SKM-1 treated with dmso at 0.1 percent for 144 hours (cell line): ENCODE results near the gene FBXL4.

Experiments used
- DNase-seq: peaks from one replicate; lab custom pipeline; 2025; ENCODE audit not compliant: unreplicated experiment; lab: John Stamatoyannopoulos, UW

Gene FBXL4

GRCh38 chr6:98887650-98888049, 60.1 kb downstream of the FBXL4 start:
- DNase-seq, result no peak

- no peak for DNase-seq
These were observed 62.4 kb downstream of the FBXL4 start for GRCh38 chr6:98885330-98885729.

DNA sequence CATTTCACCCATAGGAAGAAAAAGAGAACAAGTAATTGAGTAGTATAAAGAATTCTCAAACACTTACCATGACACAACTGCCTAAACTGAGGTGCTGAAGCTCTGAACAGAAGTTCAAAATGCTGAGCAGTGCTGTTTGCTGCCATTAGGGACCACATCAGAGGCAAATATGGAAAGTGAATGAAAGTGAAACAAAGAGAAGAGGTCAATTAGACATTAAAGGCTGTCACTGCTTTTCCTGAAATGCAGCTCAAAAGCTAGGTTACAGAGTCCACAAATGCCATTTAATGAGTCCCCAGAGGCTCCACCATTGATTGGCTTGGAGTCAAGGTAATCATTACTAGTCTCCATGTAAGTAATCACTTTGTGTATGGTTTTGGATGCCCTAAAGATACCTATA, 67.3 kb downstream of the FBXL4 start:
- DNase-seq, result no peak

DNA sequence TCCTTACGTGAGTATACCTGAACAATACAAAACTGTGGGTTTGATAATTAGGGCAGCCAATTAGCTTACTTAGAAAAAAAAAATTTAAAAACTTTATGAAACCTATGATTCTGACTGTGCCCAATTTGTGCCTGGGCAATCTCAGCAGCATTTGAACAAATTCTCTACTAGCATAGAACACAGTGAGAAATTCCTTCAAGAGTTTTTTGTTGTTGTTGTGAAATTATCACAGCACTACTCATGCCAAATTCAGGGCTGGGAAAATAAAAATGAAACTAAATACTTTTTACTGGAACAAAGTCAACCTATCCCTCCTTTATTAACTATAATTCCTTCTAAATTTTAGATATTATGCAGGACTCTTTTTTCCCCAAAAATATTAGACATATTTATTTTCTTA, 70.5 kb downstream of the FBXL4 start:
- no peak for DNase-seq

- DNase-seq, result no peak
These were observed 72.4 kb downstream of the FBXL4 start for GRCh38 chr6:98875375-98875774.

DNA sequence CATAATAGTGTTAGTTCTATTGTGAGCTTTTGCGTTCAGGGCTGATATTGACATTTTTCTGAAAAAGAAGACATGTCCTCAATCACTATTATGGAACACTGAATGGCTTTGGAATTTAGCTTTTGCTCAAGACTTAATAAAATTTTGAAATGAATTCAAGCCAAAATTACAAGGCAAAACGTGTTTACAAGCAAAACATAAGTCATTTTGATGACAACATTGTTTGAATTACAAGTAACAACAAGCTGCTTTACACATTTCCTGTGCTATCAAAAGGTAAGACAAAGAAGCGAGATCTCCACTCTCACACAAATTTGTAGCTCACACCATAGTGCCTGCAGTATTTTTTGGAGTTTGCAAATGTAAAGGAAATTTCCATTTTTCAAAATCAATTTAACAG, 75.9 kb downstream of the FBXL4 start:
- no peak for DNase-seq

DNA sequence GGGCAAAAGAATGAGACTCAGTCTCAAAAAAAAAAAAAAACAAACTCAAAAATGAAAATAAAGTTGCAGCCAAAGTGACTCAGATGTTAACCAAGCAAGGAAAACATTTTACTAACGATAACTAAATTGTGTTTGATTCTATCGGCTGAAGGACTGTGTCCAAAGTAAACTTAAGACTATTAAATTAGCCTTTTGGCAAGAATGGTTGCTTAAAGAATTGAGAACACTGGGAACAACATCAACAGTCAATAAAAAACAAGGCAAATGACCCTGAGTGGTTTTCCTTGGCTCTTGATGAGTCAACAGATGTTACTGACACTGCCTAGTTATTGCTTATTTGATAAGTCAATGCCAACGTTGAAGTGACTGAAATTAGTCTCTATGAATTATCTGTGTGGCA, 76.7 kb downstream of the FBXL4 start:
- DNase-seq, result no peak

DNA sequence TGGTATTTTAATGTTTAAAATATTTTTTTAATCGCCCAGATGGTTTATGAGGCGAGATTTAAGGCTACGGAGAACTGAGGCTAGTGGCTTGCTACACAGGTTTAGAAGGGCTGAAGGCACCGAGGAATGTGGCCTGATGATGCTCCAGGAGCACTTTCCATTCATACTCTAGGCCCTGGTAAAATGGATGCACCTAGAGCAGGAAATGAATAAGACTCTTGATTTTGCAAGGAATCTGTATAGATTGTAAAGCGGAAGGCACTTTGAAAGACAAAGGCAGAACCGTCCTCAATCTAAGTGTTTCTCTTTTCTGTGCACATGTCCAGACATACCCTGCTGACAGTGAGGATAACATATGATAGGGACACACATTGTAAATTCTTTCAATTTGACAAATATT, 83.2 kb downstream of the FBXL4 start:
- DNase-seq, result no peak

DNA sequence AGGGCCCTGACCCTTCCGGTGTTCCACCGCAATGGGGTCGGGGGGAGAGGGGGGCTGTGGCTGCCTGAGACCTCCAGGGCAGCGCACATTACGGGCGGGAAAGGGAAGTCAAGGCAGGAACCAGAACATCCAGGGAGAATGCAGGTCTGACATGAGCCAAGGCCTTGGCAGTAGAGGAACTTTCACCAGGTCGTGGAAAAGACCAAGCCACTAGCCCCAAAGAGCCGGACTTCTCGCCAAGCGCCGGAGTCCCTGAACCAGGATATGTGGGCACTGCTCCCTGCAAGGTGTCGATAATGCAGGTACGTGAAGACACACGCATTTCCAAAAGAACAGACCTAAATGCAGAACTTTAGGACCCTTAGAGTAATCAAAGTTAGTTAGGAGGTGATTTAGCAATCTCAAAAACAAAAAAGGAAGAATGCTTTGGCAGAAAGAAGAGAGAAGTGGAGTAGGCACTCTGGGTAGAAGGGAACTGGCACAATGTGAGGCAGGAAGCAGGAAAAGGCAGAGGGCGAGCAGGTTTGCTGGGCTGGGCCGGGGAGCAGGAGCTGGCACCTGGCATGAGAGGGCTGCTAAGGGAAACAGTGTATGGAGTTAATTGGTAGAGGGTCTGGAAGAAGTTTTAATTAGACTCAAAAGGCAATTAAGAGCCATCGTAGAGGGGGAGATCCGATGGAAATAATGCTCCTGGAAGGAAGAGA, 99.1 kb downstream of the FBXL4 start:
- no peak for DNase-seq

DNA sequence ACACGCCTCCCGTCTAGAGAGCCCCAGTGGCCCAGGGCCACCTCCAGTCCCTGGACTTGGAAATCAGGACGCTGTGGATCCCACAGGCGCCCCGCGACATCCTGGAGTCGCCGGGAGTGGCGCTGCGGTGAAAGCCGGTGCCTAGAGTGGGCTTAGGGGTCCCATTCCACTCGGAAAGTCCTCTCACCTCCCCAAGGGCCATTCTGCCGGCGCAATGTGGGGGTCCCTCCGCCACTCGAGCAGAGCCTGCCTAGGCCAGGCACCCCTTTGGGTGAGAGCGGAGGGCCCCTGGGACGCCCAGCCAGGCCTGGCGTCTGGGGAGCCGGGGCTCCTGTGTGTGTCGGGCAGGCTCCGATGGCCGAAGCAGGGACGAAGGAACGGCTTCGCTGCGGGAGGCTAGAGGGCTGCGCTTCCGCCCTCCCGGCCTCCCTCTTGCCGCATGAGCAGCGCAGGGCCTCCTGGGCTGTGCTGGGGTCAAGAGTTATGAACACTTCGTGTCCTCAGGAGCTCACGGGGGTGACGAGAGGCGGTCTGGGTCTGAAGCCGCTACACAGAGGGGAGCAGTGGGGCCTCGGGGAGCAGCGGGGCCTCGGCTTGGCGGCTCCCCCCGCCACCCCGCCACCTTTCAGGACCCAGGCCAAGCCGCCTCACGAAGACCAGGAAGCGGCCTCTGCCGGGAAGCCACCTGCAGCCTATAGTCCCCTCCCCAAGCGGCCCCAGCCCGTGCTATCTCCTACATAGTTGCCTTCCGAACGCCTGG, 99.8 kb downstream of the FBXL4 start:
- no peak for DNase-seq

DNA sequence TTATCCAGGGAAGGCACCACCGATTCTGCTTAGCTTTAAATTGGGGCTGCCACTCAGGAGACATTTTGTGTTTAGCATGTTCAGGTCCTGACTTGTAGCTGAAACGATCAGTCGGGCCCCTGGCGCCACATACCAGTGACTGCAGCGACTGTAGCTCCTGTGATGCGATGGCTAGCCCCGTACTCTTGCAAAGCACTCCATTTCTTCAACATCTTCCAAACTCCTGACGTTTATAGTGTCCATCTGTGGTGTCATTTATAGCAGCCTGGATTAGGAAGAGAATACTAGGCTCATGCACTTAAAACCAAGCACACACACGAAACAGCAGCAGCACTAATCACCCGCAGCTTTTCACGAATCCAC, 100.3 kb downstream of the FBXL4 start:
- DNase-seq, result no peak

DNA sequence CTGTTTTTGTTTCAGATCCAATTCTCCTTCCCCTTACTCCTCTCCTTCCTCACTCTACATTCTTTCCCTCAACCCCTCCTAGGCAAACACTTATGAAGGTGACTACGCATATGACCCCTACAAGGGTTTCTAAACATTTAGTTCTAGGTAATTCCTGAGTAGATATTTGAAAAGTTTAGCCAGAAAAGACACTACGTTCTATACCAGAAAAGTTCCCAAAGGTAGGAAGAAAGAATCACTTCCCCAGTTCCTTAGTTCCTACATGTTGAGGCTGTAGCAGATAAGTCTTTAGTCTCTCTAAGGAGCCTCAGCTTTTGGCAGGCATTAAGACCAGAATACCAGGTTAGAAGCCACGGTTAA, 101.7 kb downstream of the FBXL4 start:
- DNase-seq, result no peak

- peak; percentile 48 for DNase-seq
These were observed 102.3 kb downstream of the FBXL4 start for GRCh38 chr6:98845211-98846020.

DNA sequence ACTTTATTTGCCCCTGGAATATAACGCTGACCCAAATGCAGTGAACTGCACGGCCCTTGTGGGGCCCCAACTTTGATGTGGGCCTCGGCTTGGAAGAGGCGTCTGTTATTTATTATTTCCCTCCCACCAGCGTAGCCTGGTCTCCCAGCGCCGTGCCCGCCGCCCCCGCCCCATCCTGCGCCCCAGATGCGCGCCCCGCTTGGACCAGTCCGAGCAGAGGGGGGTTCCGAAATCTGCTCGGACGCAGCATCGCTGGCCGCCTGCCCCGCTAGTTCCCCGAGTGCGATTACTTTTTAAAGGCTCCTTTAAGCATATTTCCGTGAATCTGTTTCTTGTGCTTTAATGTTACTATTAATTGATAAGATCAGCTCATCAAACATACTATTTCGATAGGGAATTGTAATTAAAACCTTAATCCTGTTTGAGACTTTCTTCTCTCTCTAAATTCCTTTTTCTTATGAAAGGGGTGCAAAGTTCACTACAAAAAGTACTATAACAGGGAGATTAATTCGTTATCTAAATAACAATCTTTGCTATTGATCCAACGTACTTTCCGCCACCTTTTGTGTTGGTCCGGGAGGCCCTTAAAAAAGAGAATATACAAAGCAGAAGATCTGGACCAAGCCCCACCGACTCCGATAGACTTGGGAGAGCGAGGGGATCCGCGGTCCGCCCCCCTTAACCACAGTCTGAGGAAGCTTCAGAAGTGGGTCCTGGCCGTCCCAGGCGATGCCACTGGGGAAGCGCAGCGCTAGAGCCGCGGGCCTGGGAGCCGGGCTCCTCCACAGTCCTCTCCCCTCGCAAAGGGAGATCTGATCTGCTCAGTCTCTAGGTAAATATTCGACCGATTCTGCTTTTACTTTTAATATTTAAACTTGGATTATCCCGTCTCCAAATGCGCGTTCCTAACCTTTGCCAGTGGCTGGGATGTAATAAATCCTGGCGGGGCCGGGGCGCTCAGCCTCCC, 103.2 kb downstream of the FBXL4 start:
- DNase-seq, result no peak

DNA sequence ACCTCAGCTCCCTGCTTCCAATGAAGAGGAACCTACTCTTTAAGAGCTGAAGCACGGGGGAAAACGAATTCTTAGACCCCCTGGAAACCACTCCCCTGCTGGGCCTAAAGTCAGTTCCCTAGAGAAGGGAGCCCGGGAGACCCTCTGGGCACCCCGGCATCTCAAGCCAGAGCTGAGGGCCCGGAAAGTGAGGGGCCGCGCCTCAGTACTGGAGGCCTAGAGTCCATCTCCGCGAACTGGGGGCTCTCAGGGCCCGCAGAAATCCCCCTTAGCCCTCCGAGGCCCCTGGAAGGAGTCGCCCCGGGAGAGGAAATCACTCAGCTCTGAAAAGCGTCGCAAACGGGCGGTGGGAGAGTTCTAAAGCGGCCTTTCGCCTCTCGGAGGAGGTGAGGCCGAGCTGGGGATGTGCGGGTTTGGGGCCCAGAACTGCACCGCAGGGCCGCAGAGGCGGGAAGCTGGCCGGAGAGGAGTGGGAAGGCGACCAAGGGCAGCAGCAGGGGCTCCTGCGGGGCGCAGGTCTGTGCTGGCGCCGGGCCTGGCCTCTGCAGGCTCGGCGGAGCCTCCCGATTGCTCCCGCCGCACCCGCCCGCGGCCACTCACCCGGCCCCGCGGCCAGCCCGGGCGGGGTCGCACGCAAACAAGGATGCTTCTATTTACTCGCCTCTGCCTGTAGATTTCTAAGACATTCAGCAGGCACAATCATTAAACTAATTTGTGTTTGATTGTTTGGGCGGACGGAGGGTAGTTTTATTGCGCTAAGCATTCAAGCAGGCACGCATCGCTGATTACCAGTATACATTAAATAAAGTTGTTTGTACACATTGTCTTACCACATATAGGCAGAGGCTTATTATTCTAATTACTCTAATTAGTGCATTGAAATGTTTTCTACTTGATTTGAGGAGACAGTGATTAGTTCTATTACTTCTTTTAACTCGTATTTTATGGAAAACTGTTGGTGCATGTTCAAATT, 104.2 kb downstream of the FBXL4 start:
- DNase-seq, result no peak

GRCh38 chr6:98842342-98843180, 105.2 kb downstream of the FBXL4 start:
- no peak for DNase-seq

DNA sequence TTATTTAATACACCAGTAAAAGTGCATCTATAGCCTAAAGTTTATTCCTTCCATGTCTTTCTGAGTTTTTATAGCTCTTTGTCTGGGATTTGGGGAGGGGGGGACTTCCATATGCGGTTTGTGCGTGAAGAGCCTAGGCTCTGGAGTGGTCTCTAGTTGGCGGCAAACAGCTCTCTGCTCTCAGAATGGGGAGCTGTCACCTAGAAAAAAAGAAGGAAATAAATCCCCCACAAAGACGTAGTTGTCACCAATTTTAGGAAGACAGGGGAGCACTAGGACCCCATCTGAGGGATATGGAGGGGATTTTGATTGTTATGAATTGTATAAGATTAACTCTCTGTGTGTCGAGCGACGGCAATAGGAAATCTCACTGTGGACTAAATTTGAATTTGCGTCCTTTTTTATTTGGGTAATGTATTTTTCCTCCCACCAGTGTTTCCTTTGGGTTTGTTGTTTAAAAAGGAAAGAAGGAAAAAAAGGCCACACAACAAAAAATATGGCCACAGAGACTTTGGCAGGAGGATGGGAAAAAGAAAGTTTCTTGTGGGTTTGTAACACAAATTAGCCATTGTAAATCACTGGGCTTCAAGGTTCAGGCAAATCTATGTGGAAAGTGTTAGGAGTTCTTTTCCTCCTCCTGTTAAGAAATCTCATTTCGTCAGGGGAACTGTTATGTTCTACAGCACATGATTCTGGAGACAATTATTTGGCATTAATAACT, 106.0 kb downstream of the FBXL4 start:
- no peak for DNase-seq

GRCh38 chr6:98840996-98841513, 106.7 kb downstream of the FBXL4 start:
- no peak for DNase-seq
